Measurements from ENCODE around the gene DDA1.
"Not testable (repeated sequence)": the region's sequence is repeated elsewhere in the genome, so short reads cannot be mapped to it uniquely, and the experiment has no call there.

Gene DDA1

GRCh38 chr19:17293605-17294004 is 15.8 kb upstream of the DDA1 start:
- Histone ChIP-seq H3K4me3 (ENCODE audit: low read length) (no peak overlapping the region), H3K36me3 (ENCODE audit: insufficient read depth, low read length) (no peaks in the 10 kb centered on the region), H3K4me2 (ENCODE audit: low read length) (no peak overlapping the region), H3K27me3 (ENCODE audit: control insufficient read depth, insufficient read depth, low read length) (no peaks in the 10 kb centered on the region), H3K4me1 (ENCODE audit: control insufficient read depth, insufficient read depth, low read length) (peaks cover 6% of the 10 kb centered on the region), H3K9me3 (replicated peaks; ENCODE audit: low read length) (no peaks in the 10 kb centered on the region), H3K9ac (ENCODE audit: low read depth, low read length) (no peak overlapping the region)

GRCh38 chr19:17294051-17294891 is 15.1 kb upstream of the DDA1 start:
- no peaks in the 10 kb centered on the region for H3K36me3 ChIP-seq (ENCODE audit: insufficient read depth, low read length)
- H3K9me3 ChIP-seq (replicated peaks; ENCODE audit: low read length) = no peaks in the 10 kb centered on the region
- H3K4me1 ChIP-seq (ENCODE audit: control insufficient read depth, insufficient read depth, low read length) = peaks cover 6% of the 10 kb centered on the region
- no peak overlapping the region for H3K4me3 ChIP-seq (ENCODE audit: low read length)
- H3K27me3 ChIP-seq (ENCODE audit: control insufficient read depth, insufficient read depth, low read length) = no peaks in the 10 kb centered on the region
- H3K4me2 ChIP-seq (ENCODE audit: low read length) = no peak overlapping the region
- H3K9ac ChIP-seq (ENCODE audit: low read depth, low read length) = no peak overlapping the region

GRCh38 chr19:17295551-17295950 is 13.8 kb upstream of the DDA1 start:
- H3K9me3 ChIP-seq (replicated peaks; ENCODE audit: low read length); H3K36me3 ChIP-seq (ENCODE audit: insufficient read depth, low read length); H3K27me3 ChIP-seq (ENCODE audit: control insufficient read depth, insufficient read depth, low read length); H3K9ac ChIP-seq (ENCODE audit: low read depth, low read length); H3K4me1 ChIP-seq (ENCODE audit: control insufficient read depth, insufficient read depth, low read length); H3K4me3 ChIP-seq (ENCODE audit: low read length); H3K4me2 ChIP-seq (ENCODE audit: low read length): not testable (repeated sequence)

GRCh38 chr19:17296273-17296672 is 13.1 kb upstream of the DDA1 start:
- no peak overlapping the region for H3K4me2 ChIP-seq (ENCODE audit: low read length)
- no peaks in the 10 kb centered on the region for H3K27me3 ChIP-seq (ENCODE audit: control insufficient read depth, insufficient read depth, low read length)
- no peaks in the 10 kb centered on the region for H3K9me3 ChIP-seq (replicated peaks; ENCODE audit: low read length)
- no peak overlapping the region for H3K4me3 ChIP-seq (ENCODE audit: low read length)
- no peaks in the 10 kb centered on the region for H3K36me3 ChIP-seq (ENCODE audit: insufficient read depth, low read length)
- no peak overlapping the region for H3K9ac ChIP-seq (ENCODE audit: low read depth, low read length)
- peaks cover 6% of the 10 kb centered on the region for H3K4me1 ChIP-seq (ENCODE audit: control insufficient read depth, insufficient read depth, low read length)

GRCh38 chr19:17296976-17297375 is 12.4 kb upstream of the DDA1 start:
- no peaks in the 10 kb centered on the region for H3K27me3 ChIP-seq (ENCODE audit: control insufficient read depth, insufficient read depth, low read length)
- H3K9me3 ChIP-seq (replicated peaks; ENCODE audit: low read length) = no peaks in the 10 kb centered on the region
- no peak overlapping the region for H3K4me3 ChIP-seq (ENCODE audit: low read length)
- peaks cover 6% of the 10 kb centered on the region for H3K4me1 ChIP-seq (ENCODE audit: control insufficient read depth, insufficient read depth, low read length)
- no peak overlapping the region for H3K4me2 ChIP-seq (ENCODE audit: low read length)
- no peaks in the 10 kb centered on the region for H3K36me3 ChIP-seq (ENCODE audit: insufficient read depth, low read length)
- no peak overlapping the region for H3K9ac ChIP-seq (ENCODE audit: low read depth, low read length)

- no peaks in the 10 kb centered on the region for H3K36me3 ChIP-seq (ENCODE audit: insufficient read depth, low read length)
- H3K9ac ChIP-seq (ENCODE audit: low read depth, low read length) = no peak overlapping the region
- H3K4me2 ChIP-seq (ENCODE audit: low read length) = no peak overlapping the region
- no peaks in the 10 kb centered on the region for H3K27me3 ChIP-seq (ENCODE audit: control insufficient read depth, insufficient read depth, low read length)
- H3K4me1 ChIP-seq (ENCODE audit: control insufficient read depth, insufficient read depth, low read length) = peaks cover 31% of the 10 kb centered on the region
- H3K9me3 ChIP-seq (replicated peaks; ENCODE audit: low read length) = no peaks in the 10 kb centered on the region
- H3K4me3 ChIP-seq (ENCODE audit: low read length) = no peak overlapping the region
Measured at GRCh38 chr19:17300992-17301619, 8.3 kb upstream of the DDA1 start.

DNA sequence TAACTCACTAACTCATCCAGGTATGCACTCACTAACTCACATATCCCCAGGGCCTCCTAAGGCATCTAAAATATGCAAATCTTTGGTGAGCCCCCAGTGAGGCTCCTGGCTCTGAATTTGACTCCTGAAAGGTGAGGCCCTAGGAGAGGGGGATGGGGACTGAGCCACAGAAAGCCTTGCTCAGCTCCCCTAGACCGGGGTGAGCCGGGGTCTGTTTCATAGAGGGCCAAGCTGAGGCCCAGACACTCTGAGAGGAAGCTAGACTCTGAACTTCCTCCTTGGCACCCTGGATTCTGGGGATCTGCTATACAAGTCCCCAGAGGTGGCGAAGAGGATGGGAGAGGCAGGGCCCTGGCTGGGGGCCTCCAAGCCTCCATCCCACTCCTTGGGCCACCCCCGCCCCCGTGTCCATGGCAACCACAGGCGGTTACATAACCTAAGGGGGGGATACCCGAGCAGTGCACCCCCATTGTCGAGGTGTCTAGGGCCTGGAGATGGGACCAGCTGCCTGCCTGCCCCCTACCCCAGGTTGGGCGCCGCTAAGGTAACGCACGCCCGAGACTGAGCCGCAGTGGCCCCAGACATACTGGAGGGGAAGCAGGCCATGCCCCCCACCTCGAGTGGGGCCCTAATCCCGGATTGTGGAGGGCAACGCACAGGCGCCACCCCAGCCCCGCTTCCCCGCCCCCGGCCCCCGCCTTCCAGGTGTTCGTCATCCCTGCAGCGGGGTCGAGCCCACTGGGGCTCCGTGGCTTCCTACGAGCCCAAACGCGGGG is 6.8 kb upstream of the DDA1 start:
- Histone ChIP-seq H3K9ac (ENCODE audit: low read depth, low read length) (peak overlapping the region; percentile 71), H3K9me3 (replicated peaks; ENCODE audit: low read length) (no peaks in the 10 kb centered on the region), H3K4me3 (ENCODE audit: low read length) (peak overlapping the region; percentile 81), H3K4me2 (ENCODE audit: low read length) (peak overlapping the region; percentile 96), H3K27me3 (ENCODE audit: control insufficient read depth, insufficient read depth, low read length) (no peaks in the 10 kb centered on the region), H3K4me1 (ENCODE audit: control insufficient read depth, insufficient read depth, low read length) (peaks cover 35% of the 10 kb centered on the region), H3K36me3 (ENCODE audit: insufficient read depth, low read length) (no peaks in the 10 kb centered on the region)

- peaks cover 35% of the 10 kb centered on the region for H3K4me1 ChIP-seq (ENCODE audit: control insufficient read depth, insufficient read depth, low read length)
- peak within 1 kb of the TSS; percentile 71 for H3K9ac ChIP-seq (ENCODE audit: low read depth, low read length)
- peak within 1 kb of the TSS; percentile 96 for H3K4me2 ChIP-seq (ENCODE audit: low read length)
- H3K27me3 ChIP-seq (ENCODE audit: control insufficient read depth, insufficient read depth, low read length) = no peaks in the 10 kb centered on the region
- peak within 1 kb of the TSS; percentile 81 for H3K4me3 ChIP-seq (ENCODE audit: low read length)
- no peaks in the 10 kb centered on the region for H3K36me3 ChIP-seq (ENCODE audit: insufficient read depth, low read length)
- H3K9me3 ChIP-seq (replicated peaks; ENCODE audit: low read length) = no peaks in the 10 kb centered on the region
Measured at GRCh38 chr19:17303167-17303939, 6.0 kb upstream of the DDA1 start, which contains the start of gene ABHD8. ABHD8 (minus strand) TSS chr19:17303425; CDS start chr19:17301616, 1,809 bp downstream.

- H3K9ac ChIP-seq (ENCODE audit: low read depth, low read length) = no peak overlapping the region
- peak overlapping the region; percentile 46 for H3K4me3 ChIP-seq (ENCODE audit: low read length)
- no peaks in the 10 kb centered on the region for H3K36me3 ChIP-seq (ENCODE audit: insufficient read depth, low read length)
- peaks cover 35% of the 10 kb centered on the region for H3K4me1 ChIP-seq (ENCODE audit: control insufficient read depth, insufficient read depth, low read length)
- no peaks in the 10 kb centered on the region for H3K9me3 ChIP-seq (replicated peaks; ENCODE audit: low read length)
- H3K27me3 ChIP-seq (ENCODE audit: control insufficient read depth, insufficient read depth, low read length) = no peaks in the 10 kb centered on the region
- peak overlapping the region; percentile 96 for H3K4me2 ChIP-seq (ENCODE audit: low read length)
Measured at GRCh38 chr19:17303940-17304267, 5.5 kb upstream of the DDA1 start.

DNA sequence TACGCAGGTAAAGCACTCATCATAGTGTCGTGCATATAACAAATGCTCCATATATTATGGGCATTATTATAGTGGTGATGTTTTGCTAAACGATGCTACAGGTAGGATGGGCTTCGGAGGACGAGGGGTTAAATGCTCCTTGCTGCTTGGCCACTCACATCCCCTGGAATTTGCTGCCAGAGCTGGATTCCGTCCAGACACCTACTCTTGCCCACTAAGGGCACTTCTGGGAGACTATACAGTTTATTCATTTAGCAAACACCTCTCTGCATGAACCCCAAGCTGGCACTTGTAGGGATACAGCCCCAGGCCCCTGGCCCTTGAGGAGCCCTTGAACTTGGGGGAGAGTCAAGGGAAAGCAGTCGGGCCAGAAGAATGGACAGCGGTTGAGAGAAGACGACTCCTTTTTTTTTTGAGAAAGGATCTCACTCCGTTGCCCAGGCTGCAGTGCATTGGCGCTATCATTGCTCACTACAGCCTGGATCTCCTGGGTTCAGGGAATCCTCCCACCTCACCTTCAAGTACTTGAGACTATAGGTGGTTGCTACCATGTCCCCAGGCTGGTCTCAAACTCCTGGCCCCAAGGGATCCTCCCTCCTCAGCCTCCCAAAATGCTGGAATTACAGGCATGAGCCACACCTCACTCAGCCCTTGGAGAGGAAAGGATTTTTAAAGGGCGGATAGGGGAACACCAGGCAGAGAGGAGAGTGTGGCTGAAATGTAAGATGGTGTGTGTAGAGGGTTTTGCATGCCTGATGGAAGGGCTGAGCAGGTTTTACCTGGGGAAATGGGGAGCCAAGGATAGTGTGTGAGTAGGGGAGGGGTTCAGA is 4.8 kb upstream of the DDA1 start:
- Histone ChIP-seq H3K4me1 (ENCODE audit: control insufficient read depth, insufficient read depth, low read length) (peaks cover 35% of the 10 kb centered on the region), H3K36me3 (ENCODE audit: insufficient read depth, low read length) (no peaks in the 10 kb centered on the region), H3K4me2 (ENCODE audit: low read length) (peak overlapping the region; percentile 97), H3K9ac (ENCODE audit: low read depth, low read length) (no peak overlapping the region), H3K4me3 (ENCODE audit: low read length) (no peak overlapping the region), H3K27me3 (ENCODE audit: control insufficient read depth, insufficient read depth, low read length) (no peaks in the 10 kb centered on the region), H3K9me3 (replicated peaks; ENCODE audit: low read length) (no peaks in the 10 kb centered on the region)

Data from skeletal muscle satellite cell (primary cell).